ENCODE measurements around the gene GARIN3.

The GARIN3 gene

DNA sequence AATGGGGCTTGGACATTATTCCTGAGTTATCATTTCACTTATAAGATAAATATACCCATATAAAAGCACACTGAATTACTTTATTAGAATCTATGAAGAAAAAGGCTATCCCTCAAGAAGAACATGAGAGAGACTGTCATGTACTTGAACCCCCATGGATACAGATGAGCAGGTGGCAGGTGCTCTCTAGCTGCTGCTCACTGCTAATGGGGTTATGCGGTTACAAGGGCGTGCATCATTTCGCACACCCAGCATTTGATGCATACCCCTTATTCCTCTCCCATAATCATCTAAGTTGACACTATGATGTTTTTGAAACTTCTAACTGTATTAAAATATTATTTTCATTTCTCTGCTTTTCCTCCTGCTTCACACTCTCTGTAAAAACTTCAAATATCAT, 31.0 kb upstream of the GARIN3 start:
- TF ChIP-seq, protein P1, sequence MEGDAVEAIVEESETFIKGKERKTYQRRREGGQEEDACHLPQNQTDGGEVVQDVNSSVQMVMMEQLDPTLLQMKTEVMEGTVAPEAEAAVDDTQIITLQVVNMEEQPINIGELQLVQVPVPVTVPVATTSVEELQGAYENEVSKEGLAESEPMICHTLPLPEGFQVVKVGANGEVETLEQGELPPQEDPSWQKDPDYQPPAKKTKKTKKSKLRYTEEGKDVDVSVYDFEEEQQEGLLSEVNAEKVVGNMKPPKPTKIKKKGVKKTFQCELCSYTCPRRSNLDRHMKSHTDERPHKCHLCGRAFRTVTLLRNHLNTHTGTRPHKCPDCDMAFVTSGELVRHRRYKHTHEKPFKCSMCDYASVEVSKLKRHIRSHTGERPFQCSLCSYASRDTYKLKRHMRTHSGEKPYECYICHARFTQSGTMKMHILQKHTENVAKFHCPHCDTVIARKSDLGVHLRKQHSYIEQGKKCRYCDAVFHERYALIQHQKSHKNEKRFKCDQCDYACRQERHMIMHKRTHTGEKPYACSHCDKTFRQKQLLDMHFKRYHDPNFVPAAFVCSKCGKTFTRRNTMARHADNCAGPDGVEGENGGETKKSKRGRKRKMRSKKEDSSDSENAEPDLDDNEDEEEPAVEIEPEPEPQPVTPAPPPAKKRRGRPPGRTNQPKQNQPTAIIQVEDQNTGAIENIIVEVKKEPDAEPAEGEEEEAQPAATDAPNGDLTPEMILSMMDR (IDR thresholded peaks at IDR 0.05; ENCODE audit: low read depth, low read length) = no peak
- no peak for TF ChIP-seq POLR2A (IDR thresholded peaks at IDR 0.05; ENCODE audit: extremely low read depth, insufficient read length)
- no peak for TF ChIP-seq MYC (IDR thresholded peaks at IDR 0.05; ENCODE audit: low read depth, low read length)
- TF ChIP-seq, protein P2, sequence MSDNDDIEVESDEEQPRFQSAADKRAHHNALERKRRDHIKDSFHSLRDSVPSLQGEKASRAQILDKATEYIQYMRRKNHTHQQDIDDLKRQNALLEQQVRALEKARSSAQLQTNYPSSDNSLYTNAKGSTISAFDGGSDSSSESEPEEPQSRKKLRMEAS (IDR thresholded peaks at IDR 0.05; ENCODE audit: low read depth, low read length) = no peak
- no peak overlapping the region for H3K4me3 ChIP-seq (ENCODE audit: low read depth, low read length)
- DNase-seq (ENCODE audit: low read depth) = no peak

DNA sequence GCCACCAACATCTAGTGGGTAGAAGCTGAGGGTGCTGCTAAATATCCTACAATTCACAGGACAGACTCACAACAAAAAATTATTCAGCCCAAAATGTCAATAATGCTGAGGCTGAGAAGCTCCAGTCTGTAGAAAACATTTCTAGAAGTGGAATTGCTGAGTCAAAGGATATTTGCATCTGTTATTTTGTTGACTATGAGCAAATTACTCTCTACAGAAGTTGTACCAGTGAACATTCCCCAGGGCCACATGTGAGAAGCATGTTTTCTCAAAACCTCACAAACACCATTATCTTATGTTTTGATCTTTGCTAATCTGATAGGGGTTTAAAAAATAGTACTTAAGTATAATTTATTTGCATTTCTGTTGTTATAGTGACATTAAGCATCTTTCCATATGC, 30.0 kb upstream of the GARIN3 start:
- H3K4me3 ChIP-seq (ENCODE audit: low read depth, low read length) = no peak overlapping the region
- TF ChIP-seq, protein P2 (IDR thresholded peaks at IDR 0.05; ENCODE audit: low read depth, low read length) = no peak
- DNase-seq (ENCODE audit: low read depth) = no peak

DNA sequence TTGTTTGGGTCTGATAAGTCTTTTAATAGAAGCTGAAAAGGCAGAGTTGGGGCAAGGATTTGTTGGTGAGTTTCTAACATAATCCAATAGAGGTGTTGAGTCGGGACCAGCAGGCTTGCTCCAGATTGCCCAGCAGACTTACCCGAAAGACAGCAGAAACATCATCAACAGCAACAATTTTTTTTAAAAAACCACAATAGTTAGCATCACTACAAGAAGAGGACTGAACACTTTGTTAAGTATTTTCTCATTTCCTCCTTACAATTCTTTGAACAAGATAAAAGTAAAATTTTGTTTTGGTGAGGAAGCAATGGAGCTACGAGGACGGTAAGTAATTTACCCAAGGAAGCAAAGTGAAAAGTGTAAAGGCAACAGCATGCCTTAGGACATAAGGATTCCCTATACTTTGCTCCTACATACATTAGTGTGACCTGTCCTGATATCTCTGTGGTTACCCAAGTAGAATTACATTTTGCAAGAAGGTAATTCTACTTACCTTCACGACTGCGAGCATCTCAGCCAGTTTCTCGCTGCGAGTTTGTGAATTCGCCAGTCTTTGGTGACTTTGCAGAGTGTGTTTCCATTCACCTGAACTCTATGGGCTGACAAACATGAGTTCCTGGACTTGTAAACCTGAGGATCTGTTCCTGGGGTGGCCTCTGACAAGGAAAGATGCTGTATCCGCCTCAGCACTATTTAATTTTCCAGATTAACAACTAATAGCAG, 27.8 kb upstream of the GARIN3 start:
- DNase-seq (ENCODE audit: low read depth) = no peak
- TF ChIP-seq, protein P1 (IDR thresholded peaks at IDR 0.05; ENCODE audit: low read depth, low read length) = no peak
- TF ChIP-seq, protein P2 (IDR thresholded peaks at IDR 0.05; ENCODE audit: low read depth, low read length) = no peak
- TF ChIP-seq MYC (IDR thresholded peaks at IDR 0.05; ENCODE audit: low read depth, low read length) = no peak
- no peak for TF ChIP-seq POLR2A (IDR thresholded peaks at IDR 0.05; ENCODE audit: extremely low read depth, insufficient read length)
- H3K4me3 ChIP-seq (ENCODE audit: low read depth, low read length) = no peak overlapping the region

DNA sequence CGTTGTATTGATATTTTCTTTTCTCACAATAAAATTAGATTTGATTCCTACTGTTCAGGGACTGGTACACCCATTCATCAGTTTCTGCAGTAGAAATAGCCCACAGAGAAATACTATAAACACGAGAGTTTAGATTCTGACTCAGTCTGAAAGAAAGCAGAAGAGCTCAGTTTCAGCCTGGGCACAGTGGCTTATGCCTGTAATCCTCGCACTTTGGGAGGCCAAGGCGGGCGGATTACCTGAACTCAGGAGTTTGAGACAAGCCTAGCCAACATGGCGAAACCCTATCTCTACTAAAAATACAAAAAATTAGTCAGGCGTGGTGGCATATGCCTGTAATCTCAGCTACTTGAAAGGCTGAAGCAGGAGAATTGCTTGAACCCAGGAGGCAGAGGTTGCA, 23.2 kb upstream of the GARIN3 start:
- no peak for DNase-seq (ENCODE audit: low read depth)
- TF ChIP-seq POLR2A (IDR thresholded peaks at IDR 0.05; ENCODE audit: extremely low read depth, insufficient read length) = no peak
- TF ChIP-seq, protein P1 (IDR thresholded peaks at IDR 0.05; ENCODE audit: low read depth, low read length) = no peak
- TF ChIP-seq, protein P2 (IDR thresholded peaks at IDR 0.05; ENCODE audit: low read depth, low read length) = no peak
- TF ChIP-seq MYC (IDR thresholded peaks at IDR 0.05; ENCODE audit: low read depth, low read length) = no peak
- H3K4me3 ChIP-seq (ENCODE audit: low read depth, low read length) = no peak overlapping the region

DNA sequence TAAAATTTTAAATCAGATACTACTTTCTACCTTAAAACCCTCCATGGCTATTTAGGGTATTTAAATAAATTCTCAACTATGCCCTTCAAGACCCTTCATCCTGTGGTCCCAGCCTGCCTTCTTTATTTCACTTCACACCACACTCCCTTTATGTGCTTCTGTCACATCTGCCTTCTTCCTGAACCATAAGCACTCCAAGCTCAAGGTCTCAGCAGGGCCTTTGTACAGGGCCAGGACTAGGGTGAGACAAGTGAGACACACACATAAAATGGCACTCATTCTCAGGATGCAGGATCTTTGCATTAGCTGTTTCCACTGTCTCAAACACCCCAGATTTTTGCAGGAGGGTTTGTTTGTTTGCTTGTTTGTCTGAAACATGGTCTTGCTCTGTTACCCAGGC, 22.2 kb upstream of the GARIN3 start:
- TF ChIP-seq, protein P1 (IDR thresholded peaks at IDR 0.05; ENCODE audit: low read depth, low read length) = no peak
- TF ChIP-seq, protein P2 (IDR thresholded peaks at IDR 0.05; ENCODE audit: low read depth, low read length) = no peak
- TF ChIP-seq MYC (IDR thresholded peaks at IDR 0.05; ENCODE audit: low read depth, low read length) = no peak
- TF ChIP-seq POLR2A (IDR thresholded peaks at IDR 0.05; ENCODE audit: extremely low read depth, insufficient read length) = no peak
- DNase-seq (ENCODE audit: low read depth) = no peak
- H3K4me3 ChIP-seq (ENCODE audit: low read depth, low read length) = no peak overlapping the region

DNA sequence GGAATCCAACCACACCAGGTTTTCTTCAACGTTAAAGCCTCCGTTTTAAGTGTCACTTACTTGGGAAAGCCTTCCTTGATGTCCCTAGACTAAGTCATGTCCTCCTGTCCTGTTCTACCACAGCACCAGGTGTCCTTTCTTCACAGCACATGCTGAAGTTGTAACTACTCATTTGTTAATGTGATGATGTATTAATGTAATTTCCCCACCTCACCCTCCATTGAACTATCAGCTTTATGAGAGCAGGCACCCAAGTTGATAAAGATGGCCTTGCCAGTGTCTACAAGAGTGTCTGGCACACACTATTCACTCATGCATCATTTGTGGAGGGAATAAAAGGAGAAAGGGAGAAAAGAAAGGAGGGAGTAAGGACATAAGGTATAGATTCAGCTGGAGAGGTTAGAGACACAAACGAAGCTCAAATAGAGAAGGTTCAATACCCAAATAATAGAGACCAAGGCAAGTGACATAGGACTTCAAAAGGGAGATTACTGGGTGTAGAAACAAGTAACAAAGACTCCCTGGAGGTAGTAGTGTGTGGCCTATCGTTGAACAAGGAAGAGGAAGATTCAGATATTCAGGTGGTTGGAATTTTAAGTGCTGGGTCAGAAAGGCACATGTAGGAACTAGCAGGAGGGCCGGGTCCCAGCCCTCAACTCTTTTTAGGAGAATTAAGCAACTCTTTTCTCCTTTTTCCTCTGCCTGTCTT, 21.1 kb upstream of the GARIN3 start:
- DNase-seq (ENCODE audit: low read depth) = no peak
- TF ChIP-seq MYC (IDR thresholded peaks at IDR 0.05; ENCODE audit: low read depth, low read length) = no peak
- no peak for TF ChIP-seq POLR2A (IDR thresholded peaks at IDR 0.05; ENCODE audit: extremely low read depth, insufficient read length)
- TF ChIP-seq, protein P1 (IDR thresholded peaks at IDR 0.05; ENCODE audit: low read depth, low read length) = no peak
- TF ChIP-seq, protein P2 (IDR thresholded peaks at IDR 0.05; ENCODE audit: low read depth, low read length) = no peak
- H3K4me3 ChIP-seq (ENCODE audit: low read depth, low read length) = no peak overlapping the region

All from NB4 (cell line).